Stimulated activated memory B cell treated with anti-CD40 and anti-IgM and Interleukin-4, amounts not matched to agents 10 μg/mL and 1 μg/mL and 100 μg/mL, for 72 hours (primary cell): Measurements from ENCODE around the gene PLEKHG2.

Experiments used
- ATAC-seq: fragments of 150-1000 bp; cut with Tn5 transposase; 2 replicates; pipeline ENCODE4 v1.10.0; 2021
- H3K27ac Mint-ChIP-seq: one replicate; pipeline ENCODE4 v1.8.0; 2022; ENCODE audit warnings: mild to moderate bottlenecking, mixed read lengths
- H3K27me3 Mint-ChIP-seq: one replicate; pipeline ENCODE4 v1.8.0; 2022; ENCODE audit warnings: mixed read lengths
- H3K36me3 Mint-ChIP-seq: one replicate; pipeline ENCODE4 v1.8.0; 2022; ENCODE audit warnings: mixed read lengths
- H3K4me1 Mint-ChIP-seq: one replicate; pipeline ENCODE4 v1.8.0; 2022; ENCODE audit warnings: mixed read lengths
- H3K4me3 Mint-ChIP-seq: one replicate; pipeline ENCODE4 v1.8.0; 2022; ENCODE audit warnings: mild to moderate bottlenecking, moderate library complexity, mixed read lengths
- H3K9me3 Mint-ChIP-seq: one replicate; pipeline ENCODE4 v1.8.0; 2022; ENCODE audit warnings: mixed read lengths

PLEKHG2 gene

GRCh38 chr19:39409208-39410016 is 3.1 kb upstream of the PLEKHG2 start:
- H3K27ac Mint-ChIP-seq: peak overlapping the region; percentile 91
- peaks cover 31% of the 10 kb centered on the region for H3K36me3 Mint-ChIP-seq
- H3K9me3 Mint-ChIP-seq: no peaks in the 10 kb centered on the region
- ATAC-seq: peak; percentile 9
- peak overlapping the region; percentile 98 for H3K4me3 Mint-ChIP-seq
- H3K27me3 Mint-ChIP-seq: no peaks in the 10 kb centered on the region
- peaks cover 65% of the 10 kb centered on the region for H3K4me1 Mint-ChIP-seq

- peaks cover 38% of the 10 kb centered on the region for H3K36me3 Mint-ChIP-seq
- peak overlapping the region; percentile 91 for H3K27ac Mint-ChIP-seq
- peak; percentile 56 for ATAC-seq
- H3K9me3 Mint-ChIP-seq: no peaks in the 10 kb centered on the region
- no peaks in the 10 kb centered on the region for H3K27me3 Mint-ChIP-seq
- peaks cover 65% of the 10 kb centered on the region for H3K4me1 Mint-ChIP-seq
- H3K4me3 Mint-ChIP-seq: peak overlapping the region; percentile 95
These were observed 2.2 kb upstream of the PLEKHG2 start for GRCh38 chr19:39410017-39410830.

GRCh38 chr19:39410831-39411080 is 1.7 kb upstream of the PLEKHG2 start:
- no peaks in the 10 kb centered on the region for H3K9me3 Mint-ChIP-seq
- peak overlapping the region; percentile 95 for H3K4me3 Mint-ChIP-seq
- peak overlapping the region; percentile 91 for H3K27ac Mint-ChIP-seq
- H3K36me3 Mint-ChIP-seq: peaks cover 41% of the 10 kb centered on the region
- no peaks in the 10 kb centered on the region for H3K27me3 Mint-ChIP-seq
- no peak for ATAC-seq
- H3K4me1 Mint-ChIP-seq: peaks cover 62% of the 10 kb centered on the region

- no peak for ATAC-seq
- Mint-ChIP-seq H3K9me3 (no peaks in the 10 kb centered on the region), H3K4me3 (peak overlapping the region; percentile 95), H3K36me3 (peaks cover 41% of the 10 kb centered on the region), H3K27ac (peak overlapping the region; percentile 91), H3K4me1 (peaks cover 59% of the 10 kb centered on the region), H3K27me3 (no peaks in the 10 kb centered on the region)
These were observed 1.2 kb upstream of the PLEKHG2 start for GRCh38 chr19:39411081-39411831.

GRCh38 chr19:39411832-39412099 is 703 bp upstream of the PLEKHG2 start:
- Mint-ChIP-seq H3K4me1 (peaks cover 55% of the 10 kb centered on the region), H3K27ac (peak overlapping the region; percentile 91), H3K36me3 (peaks cover 41% of the 10 kb centered on the region), H3K4me3 (peak overlapping the region; percentile 95), H3K27me3 (no peaks in the 10 kb centered on the region), H3K9me3 (no peaks in the 10 kb centered on the region)
- ATAC-seq: peak; percentile 53

GRCh38 chr19:39412867-39413271 is 400 bp downstream of the PLEKHG2 start:
- peak overlapping the region; percentile 91 for H3K27ac Mint-ChIP-seq
- H3K36me3 Mint-ChIP-seq: peaks cover 39% of the 10 kb centered on the region
- peak overlapping the region; percentile 95 for H3K4me3 Mint-ChIP-seq
- no peaks in the 10 kb centered on the region for H3K27me3 Mint-ChIP-seq
- peaks cover 55% of the 10 kb centered on the region for H3K4me1 Mint-ChIP-seq
- H3K9me3 Mint-ChIP-seq: no peaks in the 10 kb centered on the region
- ATAC-seq: no peak

GRCh38 chr19:39413272-39413910 is 922 bp downstream of the PLEKHG2 start:
- peaks cover 37% of the 10 kb centered on the region for H3K36me3 Mint-ChIP-seq
- H3K27ac Mint-ChIP-seq: peak overlapping the region; percentile 91
- no peak for ATAC-seq
- peak overlapping the region; percentile 95 for H3K4me3 Mint-ChIP-seq
- H3K27me3 Mint-ChIP-seq: no peaks in the 10 kb centered on the region
- no peaks in the 10 kb centered on the region for H3K9me3 Mint-ChIP-seq
- peaks cover 50% of the 10 kb centered on the region for H3K4me1 Mint-ChIP-seq

- H3K36me3 Mint-ChIP-seq: peaks cover 36% of the 10 kb centered on the region
- H3K4me3 Mint-ChIP-seq: peak overlapping the region; percentile 95
- no peaks in the 10 kb centered on the region for H3K27me3 Mint-ChIP-seq
- H3K9me3 Mint-ChIP-seq: no peaks in the 10 kb centered on the region
- H3K4me1 Mint-ChIP-seq: peaks cover 44% of the 10 kb centered on the region
- H3K27ac Mint-ChIP-seq: peak overlapping the region; percentile 91
- ATAC-seq: no peak
These were observed 1.6 kb downstream of the PLEKHG2 start for GRCh38 chr19:39413911-39414608.

GRCh38 chr19:39415111-39416046 is 2.9 kb downstream of the PLEKHG2 start:
- Mint-ChIP-seq H3K36me3 (peaks cover 41% of the 10 kb centered on the region), H3K9me3 (no peaks in the 10 kb centered on the region), H3K4me3 (peak overlapping the region; percentile 3), H3K4me1 (peaks cover 37% of the 10 kb centered on the region), H3K27me3 (no peaks in the 10 kb centered on the region), H3K27ac (no peak overlapping the region)
- ATAC-seq: no peak

- Mint-ChIP-seq H3K4me3 (no peak overlapping the region), H3K36me3 (peaks cover 47% of the 10 kb centered on the region), H3K9me3 (no peaks in the 10 kb centered on the region), H3K4me1 (peaks cover 27% of the 10 kb centered on the region), H3K27ac (no peak overlapping the region), H3K27me3 (no peaks in the 10 kb centered on the region)
- no peak for ATAC-seq
These were observed 4.0 kb downstream of the PLEKHG2 start for GRCh38 chr19:39416152-39417120.

GRCh38 chr19:39417463-39418181 is 5.2 kb downstream of the PLEKHG2 start:
- Mint-ChIP-seq H3K4me3 (no peak overlapping the region), H3K36me3 (peaks cover 54% of the 10 kb centered on the region), H3K27me3 (no peaks in the 10 kb centered on the region), H3K4me1 (peaks cover 20% of the 10 kb centered on the region), H3K27ac (no peak overlapping the region), H3K9me3 (no peaks in the 10 kb centered on the region)
- ATAC-seq: no peak

GRCh38 chr19:39419003-39419402 is 6.5 kb downstream of the PLEKHG2 start:
- Mint-ChIP-seq H3K4me3 (no peak overlapping the region), H3K27ac (no peak overlapping the region), H3K4me1 (peaks cover 14% of the 10 kb centered on the region)

More at GRCh38 chr19:39419003-39419402, 6.5 kb downstream of the PLEKHG2 start:
- Mint-ChIP-seq H3K36me3 (peaks cover 60% of the 10 kb centered on the region), H3K27me3 (no peaks in the 10 kb centered on the region), H3K9me3 (no peaks in the 10 kb centered on the region)
- ATAC-seq: no peak
